GM21381 (cell line): ENCODE data around the gene OTX1.

Source experiments
- ATAC-seq: cut with Tn5 transposase; IDR thresholded peaks from one replicate; pipeline ENCODE4 v1.9.1; 2021; ENCODE audit warnings: mild to moderate bottlenecking, moderate library complexity; ENCODE audit not compliant: unreplicated experiment

OTX1 gene

DNA sequence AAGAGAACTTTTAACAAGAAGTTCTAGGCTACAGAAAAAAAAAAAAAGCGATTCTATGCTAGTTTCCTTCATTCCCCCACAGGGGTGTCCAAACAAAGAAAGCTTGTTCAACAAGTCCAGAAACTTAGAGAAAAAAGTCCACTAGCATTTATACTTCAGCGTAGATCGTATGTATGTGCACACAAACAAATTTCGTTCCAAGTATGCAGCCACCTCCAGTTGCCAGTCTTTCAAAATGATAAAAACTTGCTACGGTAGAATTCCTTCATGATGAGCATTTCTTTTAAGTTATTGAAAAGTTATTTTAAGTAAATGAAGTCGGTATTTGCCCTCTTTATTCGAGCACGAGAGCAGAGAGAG is 3.7 kb upstream of the OTX1 start:
- ATAC-seq, result no peak

DNA sequence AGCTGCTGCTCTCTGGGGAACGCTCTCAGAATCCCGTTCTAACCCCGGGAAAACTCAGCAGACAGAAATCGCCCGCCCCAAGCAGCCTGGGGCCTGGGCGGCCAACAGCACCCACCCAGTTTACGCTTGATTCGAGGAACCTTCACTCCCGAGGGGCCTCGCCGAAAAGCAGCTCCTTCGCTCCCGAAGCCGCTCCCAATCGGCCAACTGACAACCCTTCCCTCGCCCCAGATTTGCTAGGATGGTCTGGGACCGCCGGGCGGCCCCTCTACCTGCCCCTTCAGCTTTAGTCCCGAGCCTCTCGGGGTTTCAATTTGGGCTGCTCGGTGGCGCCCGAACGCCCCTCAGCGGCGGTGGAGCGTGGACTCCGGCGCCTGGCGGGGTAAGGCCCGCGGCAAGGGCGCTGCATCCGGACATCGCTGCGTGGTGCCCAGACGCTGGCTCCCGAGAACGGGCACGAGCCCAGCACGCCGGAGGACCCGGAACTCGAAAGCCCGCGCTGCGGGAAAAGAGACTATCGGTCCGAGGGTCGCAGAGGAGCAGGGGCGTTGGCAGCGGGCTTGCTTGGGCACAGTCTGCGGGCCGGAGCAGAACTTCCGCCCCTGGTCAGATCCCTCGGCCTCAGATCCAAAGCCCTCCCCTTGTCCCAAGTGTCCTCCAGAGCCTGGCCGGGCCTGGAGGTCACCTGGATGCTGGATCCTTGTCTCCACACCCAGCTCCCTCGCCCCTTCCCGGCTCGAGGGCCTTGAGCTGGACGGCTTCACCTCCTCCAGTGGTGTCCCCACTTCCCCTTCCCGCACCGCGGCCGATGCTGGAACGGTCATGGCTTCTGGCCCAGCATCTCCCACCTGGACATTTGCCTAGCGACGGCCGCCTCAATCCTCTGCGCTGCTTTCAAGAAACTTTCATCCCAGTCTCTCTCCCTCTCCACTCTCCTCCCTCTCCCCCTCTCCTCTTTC is 3.0 kb upstream of the OTX1 start:
- ATAC-seq, result no peak

DNA sequence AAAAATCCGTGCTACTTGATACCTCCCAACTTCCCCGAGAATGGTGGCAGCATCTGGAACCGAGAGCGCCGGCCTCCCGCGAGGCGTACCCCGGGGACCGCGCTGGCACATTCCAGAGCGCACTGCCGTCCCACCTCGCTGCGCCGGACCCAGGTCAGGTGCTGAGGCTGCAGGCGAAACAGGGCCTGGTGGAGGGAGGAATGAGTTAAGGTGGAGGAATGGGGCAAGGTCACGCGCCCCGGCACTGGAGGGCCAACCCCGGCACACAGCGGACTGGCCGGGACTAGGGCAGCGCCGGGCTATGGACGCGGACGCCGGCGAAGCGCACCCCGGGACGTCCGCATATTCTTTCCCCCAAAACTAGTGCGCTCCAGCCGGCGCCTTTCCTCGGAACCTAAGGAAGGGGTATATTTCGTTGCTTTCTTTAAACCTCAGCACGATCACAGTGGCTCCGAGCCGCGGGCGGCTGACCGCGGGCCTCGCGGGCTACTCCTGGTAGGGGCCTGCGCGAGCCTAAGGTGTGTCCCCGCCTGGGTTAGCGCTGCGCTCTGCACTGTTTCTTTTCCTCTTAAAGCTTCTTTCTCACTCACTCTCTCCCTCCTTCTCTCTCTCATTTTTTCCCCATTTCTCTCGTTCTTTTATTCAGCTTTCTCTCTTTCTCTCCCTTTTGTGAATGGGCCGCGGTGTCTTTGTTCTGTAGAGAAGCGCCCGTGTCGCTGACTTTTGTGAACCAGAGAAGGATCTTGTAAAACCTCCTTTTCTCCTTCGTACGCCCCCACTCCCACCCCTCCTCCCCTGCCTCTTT is 2.1 kb upstream of the OTX1 start:
- ATAC-seq, result no peak

DNA sequence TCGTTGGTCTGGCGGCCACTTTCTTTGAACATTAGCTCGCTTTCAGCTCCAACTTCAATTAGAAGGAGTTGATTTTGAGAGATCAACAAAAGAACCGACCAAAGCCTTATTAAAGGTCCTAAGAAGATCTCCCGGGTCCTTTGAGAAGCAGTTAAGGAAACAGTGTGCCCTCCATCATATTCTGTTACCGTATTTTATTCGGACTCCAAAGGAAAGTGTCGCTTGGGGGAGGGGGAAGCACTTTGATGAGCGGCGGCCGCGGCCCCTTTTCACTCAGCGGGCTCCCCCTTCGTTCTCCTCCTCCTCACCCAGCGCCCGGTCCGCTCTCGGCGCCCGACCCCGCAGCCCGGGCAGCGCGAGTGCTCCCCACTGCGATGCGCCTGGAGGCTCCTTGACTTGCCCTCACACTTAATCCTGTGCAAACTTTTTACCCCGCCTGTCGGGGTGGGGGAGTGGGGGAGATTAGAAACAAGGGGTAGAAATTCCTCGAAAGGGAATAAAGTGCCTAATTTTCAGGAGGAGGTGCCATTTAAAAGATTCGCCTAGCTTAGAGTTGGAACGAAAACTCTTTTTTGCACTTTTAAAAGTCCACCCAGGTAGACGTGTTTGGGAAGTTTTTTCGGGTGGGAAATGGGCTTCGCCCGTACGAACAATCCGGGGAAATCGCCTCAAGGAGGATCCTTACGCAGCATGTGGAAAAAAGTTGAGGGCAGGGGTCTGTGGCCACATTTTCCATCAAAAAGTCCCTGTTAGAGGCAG is 1.2 kb upstream of the OTX1 start:
- no peak for ATAC-seq

DNA sequence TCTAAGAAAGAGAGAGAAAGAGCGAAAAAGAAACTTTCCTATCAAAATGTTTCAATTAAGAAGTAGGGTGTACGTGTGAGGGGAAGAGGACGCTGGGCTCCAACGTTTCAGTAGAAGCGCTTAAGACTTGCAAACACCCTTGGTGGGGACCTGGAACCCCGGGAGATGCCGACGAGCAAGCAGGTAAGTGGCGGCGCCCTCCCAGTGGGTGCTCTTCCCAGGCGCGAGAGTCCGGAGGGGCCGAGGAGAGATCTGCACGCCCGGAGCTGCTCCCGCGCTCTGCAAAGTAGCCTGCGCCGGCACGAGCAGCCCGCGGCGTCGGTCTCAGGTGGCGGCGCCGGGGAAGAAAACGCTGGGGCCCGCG is 678 bp upstream of the OTX1 start:
- ATAC-seq, result peak; percentile 23

DNA sequence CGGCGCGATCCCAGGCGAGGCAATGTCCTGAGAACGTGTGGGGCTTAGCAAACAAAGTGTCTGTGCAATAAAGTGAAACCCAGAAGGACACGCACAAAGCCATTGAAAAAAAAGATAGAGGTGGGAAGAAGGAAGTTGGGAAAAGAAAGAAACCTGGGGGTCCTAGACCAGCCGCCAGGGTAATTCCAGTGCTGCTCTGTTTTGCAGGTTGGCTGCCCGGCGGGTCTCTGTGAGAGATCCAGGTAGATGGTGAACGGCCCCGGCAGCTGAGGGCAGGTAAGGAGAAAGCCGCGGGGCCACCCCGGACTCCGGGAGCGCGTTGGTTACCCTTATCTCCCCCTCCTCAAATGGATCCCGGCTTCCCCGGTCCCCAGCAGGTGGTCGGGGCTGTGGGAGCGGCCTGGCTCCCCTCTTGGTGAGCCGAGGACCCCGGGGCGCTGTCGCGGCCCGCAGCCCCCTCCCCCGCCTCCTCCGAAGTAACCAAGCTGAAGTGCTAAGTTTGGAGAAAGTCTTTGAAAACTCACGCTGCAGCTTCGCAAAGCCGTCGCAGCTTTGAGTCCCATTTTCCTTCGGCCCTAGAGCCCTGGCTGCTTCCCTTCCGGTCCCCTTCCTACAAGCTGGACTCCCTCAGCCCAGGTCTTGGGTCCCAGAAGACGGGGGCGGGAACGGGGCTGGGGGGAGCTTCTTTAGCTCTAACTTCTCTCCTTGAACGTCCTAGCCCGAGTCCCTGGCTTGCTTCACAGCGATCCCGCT is 588 bp downstream of the OTX1 start:
- ATAC-seq, result no peak

DNA sequence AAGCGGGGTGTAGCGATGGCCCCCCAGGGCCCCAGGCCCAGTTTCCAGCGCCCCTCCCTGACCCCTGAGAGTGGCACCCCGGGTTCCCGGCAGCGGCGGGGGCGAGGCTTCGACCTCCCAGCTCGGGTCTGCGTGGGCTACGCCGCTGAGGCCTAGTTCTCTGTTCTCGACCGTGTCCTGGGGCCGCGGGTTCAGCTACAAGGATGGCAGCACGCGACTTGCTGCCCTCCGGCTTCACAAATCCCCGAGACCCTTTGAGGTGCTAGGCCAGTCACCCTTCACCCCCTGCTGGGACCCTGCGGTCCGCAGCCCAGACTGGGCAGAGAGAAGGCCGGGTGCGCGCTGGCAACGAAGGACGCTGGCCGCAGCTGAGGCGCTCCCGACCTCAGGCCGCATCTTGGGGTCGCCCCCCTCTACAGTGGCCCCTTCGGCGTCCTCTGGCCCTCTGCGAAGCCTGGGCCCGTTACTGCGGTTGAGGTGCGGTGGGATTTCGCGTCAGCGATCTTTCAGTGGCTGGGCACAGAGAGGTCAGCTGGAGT is 1.2 kb downstream of the OTX1 start:
- ATAC-seq, result no peak

DNA sequence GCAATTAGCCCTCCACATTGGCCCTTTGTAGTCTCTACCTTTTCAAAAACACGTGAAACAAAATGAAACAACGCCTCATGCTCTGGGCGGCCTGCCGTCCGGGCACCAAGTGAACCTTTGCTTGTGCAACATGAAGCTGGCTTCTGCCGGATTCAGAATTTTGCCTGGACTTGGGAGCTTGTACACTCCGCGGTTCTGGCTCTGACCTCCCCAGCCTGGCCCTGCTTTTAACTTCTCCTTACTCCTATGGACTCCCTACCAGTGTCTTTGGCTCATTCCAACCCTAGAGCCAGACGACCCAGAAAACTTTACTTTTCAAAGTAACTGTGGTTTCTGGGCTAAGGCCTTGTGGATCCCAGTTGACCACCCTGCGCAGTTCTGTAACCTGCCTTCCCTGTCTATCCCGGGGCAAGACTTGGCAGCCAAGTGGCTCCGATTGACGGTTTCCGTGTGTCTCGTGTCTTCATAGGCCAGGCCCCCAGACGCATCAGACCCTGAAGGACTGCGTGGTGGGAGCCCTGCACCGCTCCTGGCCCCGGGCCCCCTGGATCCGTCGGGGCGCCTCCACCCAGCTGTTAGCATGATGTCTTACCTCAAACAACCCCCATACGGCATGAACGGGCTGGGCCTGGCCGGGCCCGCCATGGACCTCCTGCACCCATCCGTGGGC is 1.9 kb downstream of the OTX1 start:
- ATAC-seq, result no peak

DNA sequence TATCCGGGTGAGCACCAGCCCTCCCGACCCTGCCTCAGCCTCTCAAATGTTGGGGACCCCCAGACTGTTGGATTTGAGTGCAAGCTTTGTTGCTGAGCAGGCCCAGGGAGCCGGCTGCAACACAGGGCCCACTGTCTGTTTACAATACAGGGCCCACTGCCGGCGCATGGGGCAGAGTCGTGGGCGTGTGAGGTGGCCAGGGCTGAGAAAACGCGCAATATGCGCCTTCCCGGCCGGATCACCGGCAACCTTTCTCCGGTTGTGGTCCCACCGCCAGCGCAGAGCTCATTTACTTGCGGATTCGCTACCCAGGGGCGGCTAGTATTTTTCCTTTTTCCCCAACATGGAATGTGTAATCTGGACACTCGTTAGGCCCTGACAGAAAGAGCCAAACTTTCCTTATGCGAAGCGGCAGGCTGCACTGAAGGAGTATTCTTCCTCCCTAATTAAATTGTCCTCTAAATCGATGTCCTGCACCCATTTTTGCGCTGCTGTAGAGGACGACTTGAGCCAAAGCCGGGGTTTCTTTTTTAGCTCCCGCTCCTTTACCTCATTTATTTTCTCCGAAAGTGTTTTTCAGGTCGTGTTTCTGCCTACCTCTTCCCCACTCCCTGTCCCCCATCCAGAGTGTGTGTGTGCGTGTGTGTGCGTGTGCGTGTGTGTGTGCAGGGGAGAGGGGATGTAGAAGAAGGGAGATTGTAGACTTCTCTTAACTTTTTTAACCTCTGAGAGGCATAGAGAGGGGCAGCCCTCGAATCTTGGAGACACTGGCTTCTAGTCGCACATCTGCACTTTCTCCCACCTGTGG is 2.7 kb downstream of the OTX1 start:
- ATAC-seq, result no peak

DNA sequence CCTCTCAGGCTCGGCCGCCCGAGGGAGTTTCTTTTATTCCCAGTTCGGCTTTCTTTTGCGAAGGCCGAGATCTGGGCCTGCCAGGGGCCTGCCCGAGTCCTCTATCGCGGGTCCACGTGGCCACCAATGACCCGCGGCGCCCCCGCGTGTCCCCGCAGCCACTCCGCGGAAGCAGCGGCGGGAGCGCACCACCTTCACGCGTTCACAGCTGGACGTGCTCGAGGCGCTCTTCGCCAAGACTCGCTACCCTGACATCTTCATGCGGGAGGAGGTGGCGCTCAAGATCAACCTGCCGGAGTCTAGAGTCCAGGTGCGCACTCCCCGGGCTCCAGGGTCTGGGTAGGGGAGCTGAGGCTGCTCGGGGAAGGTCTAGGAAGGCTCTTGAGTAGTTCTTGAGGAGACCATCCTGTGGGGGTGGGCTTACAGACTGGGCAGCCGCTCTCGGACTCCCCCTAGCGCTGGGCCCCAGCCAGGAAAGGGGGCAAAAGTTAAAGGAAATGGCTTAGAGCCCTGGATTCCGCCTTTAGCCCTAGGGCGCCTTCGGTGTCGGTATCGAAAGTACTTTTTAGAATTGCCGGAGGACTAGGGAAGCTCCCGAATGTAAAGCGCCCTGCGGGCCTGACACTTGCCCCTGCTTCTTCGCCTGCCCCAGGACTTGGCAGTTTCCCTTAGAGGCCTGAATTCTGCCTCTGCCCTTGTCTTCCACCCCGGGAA is 3.4 kb downstream of the OTX1 start:
- no peak for ATAC-seq

DNA sequence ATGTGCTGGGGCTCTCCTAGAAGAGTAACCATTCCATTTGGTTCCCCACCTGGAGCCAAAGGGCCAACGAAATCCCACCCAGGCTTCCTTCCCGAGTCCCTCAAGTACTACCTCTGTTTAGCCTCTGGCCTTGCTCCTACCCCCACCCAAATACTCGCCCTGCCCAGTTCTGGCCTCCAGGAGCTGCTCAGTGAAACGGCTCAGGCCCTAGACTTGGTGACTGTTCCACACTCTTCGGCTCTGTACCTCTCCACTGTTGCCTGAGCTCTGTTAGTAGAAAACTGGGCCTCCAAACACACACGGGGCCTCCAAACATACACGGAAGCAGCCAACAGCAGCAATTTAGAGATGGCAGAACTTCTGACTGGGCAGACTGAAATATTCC is 4.2 kb downstream of the OTX1 start:
- no peak for ATAC-seq

DNA sequence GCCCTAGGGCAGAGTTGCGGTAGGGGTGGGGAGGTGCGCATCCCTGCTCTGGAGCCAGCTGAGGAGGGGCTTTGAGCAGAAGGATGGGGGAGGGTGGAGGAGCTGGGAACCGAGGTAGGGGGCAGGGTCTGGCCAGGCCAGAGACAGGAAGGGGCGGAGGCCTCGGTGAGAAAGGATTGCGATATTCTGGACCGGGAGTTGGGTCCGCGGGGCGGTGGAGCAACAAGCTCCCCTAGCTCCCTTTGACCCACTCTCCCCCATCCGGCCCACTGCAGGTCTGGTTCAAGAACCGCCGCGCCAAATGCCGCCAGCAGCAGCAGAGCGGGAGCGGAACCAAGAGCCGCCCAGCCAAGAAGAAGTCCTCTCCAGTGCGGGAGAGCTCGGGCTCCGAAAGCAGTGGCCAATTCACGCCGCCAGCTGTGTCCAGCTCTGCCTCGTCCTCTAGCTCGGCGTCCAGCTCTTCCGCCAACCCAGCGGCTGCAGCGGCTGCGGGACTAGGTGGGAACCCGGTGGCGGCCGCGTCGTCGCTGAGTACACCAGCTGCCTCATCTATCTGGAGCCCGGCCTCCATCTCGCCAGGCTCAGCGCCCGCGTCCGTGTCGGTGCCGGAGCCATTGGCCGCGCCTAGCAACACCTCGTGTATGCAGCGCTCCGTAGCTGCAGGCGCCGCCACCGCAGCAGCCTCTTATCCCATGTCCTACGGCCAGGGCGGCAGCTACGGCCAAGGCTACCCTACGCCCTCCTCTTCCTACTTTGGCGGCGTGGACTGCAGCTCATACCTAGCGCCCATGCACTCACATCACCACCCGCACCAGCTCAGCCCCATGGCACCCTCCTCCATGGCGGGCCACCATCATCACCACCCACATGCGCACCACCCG is 4.8 kb downstream of the OTX1 start:
- ATAC-seq, result no peak

DNA sequence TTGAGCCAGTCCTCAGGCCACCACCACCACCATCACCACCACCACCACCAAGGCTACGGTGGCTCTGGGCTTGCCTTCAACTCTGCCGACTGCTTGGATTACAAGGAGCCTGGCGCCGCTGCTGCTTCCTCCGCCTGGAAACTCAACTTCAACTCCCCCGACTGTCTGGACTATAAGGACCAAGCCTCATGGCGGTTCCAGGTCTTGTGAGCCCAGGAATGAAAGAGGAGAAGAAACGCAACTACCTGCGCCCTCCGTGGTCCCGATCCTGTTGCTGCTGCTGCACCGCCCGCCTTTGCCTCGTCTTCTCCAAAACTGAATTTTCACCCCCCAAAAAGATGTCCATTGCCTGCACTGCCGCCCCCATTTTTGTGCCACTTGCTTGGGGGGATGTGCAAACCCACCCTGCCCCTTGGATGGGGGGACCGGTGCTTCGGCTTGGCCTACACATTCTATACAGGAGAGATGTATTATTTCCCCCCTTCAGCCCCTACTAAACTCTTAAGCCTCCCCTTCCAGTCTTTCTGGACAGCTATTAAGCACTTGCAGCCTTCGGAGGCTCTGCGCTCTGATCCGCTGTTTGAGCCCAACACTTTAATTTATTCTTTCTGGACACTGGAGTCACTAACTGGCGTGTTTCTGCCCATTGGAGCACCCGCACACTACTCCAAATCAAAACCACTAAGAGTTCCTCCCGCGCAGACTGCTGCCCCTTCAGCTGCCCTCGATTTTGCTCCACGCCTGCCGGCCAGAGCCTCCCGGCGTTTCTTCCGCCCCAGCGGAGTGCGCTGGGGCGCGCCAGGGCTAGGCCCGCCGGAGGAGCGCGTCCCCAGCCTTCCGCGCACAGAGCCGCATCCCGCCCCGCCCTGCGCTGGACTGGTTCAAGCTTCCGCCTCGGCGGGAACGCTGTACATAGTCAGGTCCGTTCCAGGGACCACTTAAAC is 5.7 kb downstream of the OTX1 start:
- no peak for ATAC-seq

DNA sequence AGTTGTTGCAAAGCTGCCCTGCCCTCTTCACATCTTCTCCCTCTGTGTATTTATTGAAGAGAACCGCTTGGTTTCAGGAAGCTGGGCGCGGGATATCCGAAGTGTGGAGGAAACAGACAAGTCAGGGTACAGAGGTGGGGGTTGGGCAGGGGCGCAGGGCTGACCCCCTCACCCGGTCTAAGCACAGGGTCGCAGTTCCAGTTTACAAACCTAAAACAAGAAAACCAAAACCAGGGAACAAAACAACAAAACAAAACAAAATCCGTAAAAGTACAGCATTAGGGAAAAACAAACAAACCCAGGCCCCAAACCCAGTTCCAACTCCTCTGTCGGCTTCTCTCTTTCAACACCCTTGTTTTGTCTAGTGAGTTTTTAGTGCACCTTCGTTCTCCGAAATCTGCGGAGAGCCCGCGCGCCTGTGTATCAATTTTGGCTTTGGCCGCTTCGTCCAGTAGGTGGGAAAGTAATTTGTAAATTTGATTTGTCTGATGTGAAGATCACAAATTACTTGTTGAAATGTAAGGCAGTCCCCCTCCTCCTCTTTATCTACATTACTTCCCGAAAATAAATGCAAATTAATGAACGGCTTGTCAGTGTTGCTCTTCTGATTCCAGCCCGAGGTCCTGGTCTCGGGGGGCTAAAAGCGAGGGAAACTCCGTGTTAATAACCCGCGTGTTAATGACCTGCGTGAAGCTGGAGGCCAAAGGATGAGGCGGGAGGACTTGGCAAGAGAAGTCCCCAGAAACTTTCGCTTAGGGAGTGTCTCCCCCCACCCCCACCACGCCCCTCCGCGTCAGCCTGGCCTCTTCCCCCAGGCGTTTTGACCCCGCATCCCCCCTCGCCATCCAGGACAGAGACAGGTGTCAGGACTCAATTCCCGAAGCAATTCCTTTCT is 6.9 kb downstream of the OTX1 start:
- no peak for ATAC-seq

DNA sequence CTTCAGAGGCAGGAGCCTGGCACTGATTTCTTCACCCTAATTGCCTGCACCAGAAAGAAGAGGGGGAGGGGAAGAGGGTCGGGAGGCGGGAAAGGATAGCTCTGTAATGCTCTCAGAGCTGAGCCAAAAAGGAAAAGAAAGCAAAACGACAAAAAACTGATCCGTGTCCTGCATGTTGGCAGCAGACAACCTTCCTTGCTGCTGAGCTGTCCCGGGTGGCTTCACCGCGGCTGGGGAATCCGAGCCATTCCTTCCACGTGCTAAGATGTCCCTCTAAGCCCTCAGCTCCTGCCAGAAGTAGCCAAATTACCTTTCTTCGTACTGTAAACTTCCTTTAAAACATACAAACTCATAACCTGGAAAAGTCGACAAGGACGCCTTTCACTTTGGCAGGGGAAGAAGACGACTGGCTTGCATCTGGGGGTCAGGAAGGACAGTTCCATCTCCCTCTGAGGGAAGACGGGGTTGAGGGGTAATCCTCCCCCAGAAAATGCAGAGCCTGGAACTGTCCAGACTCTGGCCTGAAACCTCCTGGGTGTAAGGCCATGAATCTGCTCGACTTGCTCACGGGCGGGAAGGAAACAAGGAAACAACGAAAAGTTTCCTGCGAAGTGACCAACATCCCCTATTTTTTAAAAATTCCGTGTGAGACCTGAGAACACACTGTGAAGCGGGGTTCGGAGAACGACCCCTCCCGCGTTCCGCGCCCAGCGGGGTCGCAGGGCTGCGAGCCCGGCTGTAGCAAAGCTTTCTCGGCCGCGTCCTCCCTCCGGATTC is 7.7 kb downstream of the OTX1 start:
- ATAC-seq, result no peak
